ENCODE measurements around the gene NDUFAF3.
A peak's percentile ranks its signal among the peaks of the same experiment; 100 is the strongest.

NDUFAF3 gene

GRCh38 chr3:49015765-49016164, 6.2 kb upstream of the NDUFAF3 start:
- Histone ChIP-seq H3K36me3 (ENCODE audit: low read length) (no peaks in the 10 kb centered on the region), H3K9me2 (replicated peaks; ENCODE audit: insufficient read depth, low read length) (no peaks in the 10 kb centered on the region), H3K9me3 (ENCODE audit: insufficient read depth, low read length) (no peaks in the 10 kb centered on the region), H3K27ac (ENCODE audit: low read depth, low read length) (no peak overlapping the region), H3K4me2 (ENCODE audit: low read depth, low read length, poor library complexity, severe bottlenecking) (no peak overlapping the region), H3F3A (ENCODE audit: insufficient read depth) (peaks cover 16% of the 10 kb centered on the region), H3K9ac (ENCODE audit: low read length) (no peak overlapping the region), H3K79me2 (ENCODE audit: insufficient read depth, low read length) (peaks cover 21% of the 10 kb centered on the region), H3K4me3 (ENCODE audit: insufficient read depth, low read length, poor library complexity, severe bottlenecking) (no peak overlapping the region), H3K27me3 (ENCODE audit: low read length) (no peaks in the 10 kb centered on the region), H2AFZ (ENCODE audit: low read depth, low read length, severe bottlenecking) (no peak overlapping the region), H4K20me1 (ENCODE audit: low read depth, low read length) (no peaks in the 10 kb centered on the region; the same call in 1 of the 2 replicates)
- TF ChIP-seq CTCF (IDR thresholded peaks at IDR 0.05; ENCODE audit: insufficient read depth, low read length, poor library complexity, severe bottlenecking) (no peak), EZH2phosphoT487 (conservative IDR thresholded peaks at IDR 0.05; ENCODE audit: low read length) (no peak)

- Histone ChIP-seq H3K9ac (ENCODE audit: low read length) (no peak overlapping the region), H3K4me3 (ENCODE audit: insufficient read depth, low read length, poor library complexity, severe bottlenecking) (no peak overlapping the region)
Measured at GRCh38 chr3:49016414-49017228, 5.3 kb upstream of the NDUFAF3 start.

GRCh38 chr3:49017229-49017970, 4.5 kb upstream of the NDUFAF3 start:
- Histone ChIP-seq H3K9me3 (ENCODE audit: insufficient read depth, low read length) (no peaks in the 10 kb centered on the region), H2AFZ (ENCODE audit: low read depth, low read length, severe bottlenecking) (no peak overlapping the region), H3K27me3 (ENCODE audit: low read length) (no peaks in the 10 kb centered on the region), H3K36me3 (ENCODE audit: low read length) (no peaks in the 10 kb centered on the region), H3K4me2 (ENCODE audit: low read depth, low read length, poor library complexity, severe bottlenecking) (peak overlapping the region; percentile 71), H3K4me3 (ENCODE audit: insufficient read depth, low read length, poor library complexity, severe bottlenecking) (peak overlapping the region; percentile 66), H4K20me1 (ENCODE audit: low read depth, low read length) (no peaks in the 10 kb centered on the region), H3K27ac (ENCODE audit: low read depth, low read length) (peak overlapping the region; percentile 13), H3K79me2 (ENCODE audit: insufficient read depth, low read length) (peaks cover 13% of the 10 kb centered on the region), H3K9ac (ENCODE audit: low read length) (peak overlapping the region; percentile 53), H3K9me2 (replicated peaks; ENCODE audit: insufficient read depth, low read length) (no peaks in the 10 kb centered on the region), H3F3A (ENCODE audit: insufficient read depth) (peaks cover 16% of the 10 kb centered on the region)
- TF ChIP-seq CTCF (IDR thresholded peaks at IDR 0.05; ENCODE audit: insufficient read depth, low read length, poor library complexity, severe bottlenecking) (no peak), EZH2phosphoT487 (conservative IDR thresholded peaks at IDR 0.05; ENCODE audit: low read length) (no peak)

More at GRCh38 chr3:49016414-49017228, 5.3 kb upstream of the NDUFAF3 start:
- Histone ChIP-seq H3K36me3 (ENCODE audit: low read length) (no peaks in the 10 kb centered on the region), H3K9me2 (replicated peaks; ENCODE audit: insufficient read depth, low read length) (no peaks in the 10 kb centered on the region), H3K27ac (ENCODE audit: low read depth, low read length) (peak overlapping the region; percentile 13; the same call in 1 of the 2 replicates), H3K79me2 (ENCODE audit: insufficient read depth, low read length) (peaks cover 17% of the 10 kb centered on the region), H2AFZ (ENCODE audit: low read depth, low read length, severe bottlenecking) (no peak overlapping the region), H3K27me3 (ENCODE audit: low read length) (no peaks in the 10 kb centered on the region), H3K9me3 (ENCODE audit: insufficient read depth, low read length) (no peaks in the 10 kb centered on the region), H3F3A (ENCODE audit: insufficient read depth) (peaks cover 16% of the 10 kb centered on the region), H4K20me1 (ENCODE audit: low read depth, low read length) (no peaks in the 10 kb centered on the region; the same call in 1 of the 2 replicates), H3K4me2 (ENCODE audit: low read depth, low read length, poor library complexity, severe bottlenecking) (no peak overlapping the region)
- TF ChIP-seq EZH2phosphoT487 (conservative IDR thresholded peaks at IDR 0.05; ENCODE audit: low read length) (no peak), CTCF (IDR thresholded peaks at IDR 0.05; ENCODE audit: insufficient read depth, low read length, poor library complexity, severe bottlenecking) (no peak)

Data from SU-DHL-6 (cell line).